ENCODE data around the gene TRIM38.

DNA sequence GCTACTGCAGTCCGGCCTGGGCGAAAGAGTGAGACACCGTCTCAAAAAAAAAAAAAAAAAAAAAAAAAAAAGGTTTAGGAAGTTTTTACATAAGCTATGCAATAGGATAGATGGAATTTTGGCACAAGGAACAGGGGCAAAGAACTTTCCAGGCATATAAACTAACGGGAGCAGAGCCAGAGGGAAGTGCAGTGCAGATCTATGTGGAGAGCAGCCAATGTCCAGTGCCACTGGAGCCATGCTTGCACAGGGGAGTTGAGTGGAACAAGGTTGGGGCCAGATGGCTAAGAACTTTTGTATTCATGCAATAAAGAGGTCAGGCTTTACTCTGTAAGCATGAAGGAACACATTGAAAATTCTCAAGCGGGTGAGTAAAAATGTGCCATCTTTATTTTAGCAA, 42.9 kb upstream of the TRIM38 start:
- TF ChIP-seq, protein P1, sequence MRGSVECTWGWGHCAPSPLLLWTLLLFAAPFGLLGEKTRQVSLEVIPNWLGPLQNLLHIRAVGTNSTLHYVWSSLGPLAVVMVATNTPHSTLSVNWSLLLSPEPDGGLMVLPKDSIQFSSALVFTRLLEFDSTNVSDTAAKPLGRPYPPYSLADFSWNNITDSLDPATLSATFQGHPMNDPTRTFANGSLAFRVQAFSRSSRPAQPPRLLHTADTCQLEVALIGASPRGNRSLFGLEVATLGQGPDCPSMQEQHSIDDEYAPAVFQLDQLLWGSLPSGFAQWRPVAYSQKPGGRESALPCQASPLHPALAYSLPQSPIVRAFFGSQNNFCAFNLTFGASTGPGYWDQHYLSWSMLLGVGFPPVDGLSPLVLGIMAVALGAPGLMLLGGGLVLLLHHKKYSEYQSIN (CRISPR knock-in tag; IDR thresholded peaks at IDR 0.05; ENCODE audit: borderline replicate concordance) = no peak
- no peak for TF ChIP-seq ZBTB7A (CRISPR knock-in tag; IDR thresholded peaks at IDR 0.05)
- TF ChIP-seq NCOA5 (CRISPR knock-in tag; IDR thresholded peaks at IDR 0.05) = no peak
